Measurements from ENCODE around the gene PCBP3.

Gene PCBP3

GRCh38 chr21:45886610-45887026 lies 243.1 kb downstream of the PCBP3 start:
- H3K4me3 ChIP-seq (replicated peaks; ENCODE audit: insufficient read depth, low read length): no peak overlapping the region
- DNase-seq (ENCODE audit: low read depth in 1 of 2, low spot score in 1 of 2): no peak
- no peak for TF ChIP-seq CTCF (IDR thresholded peaks at IDR 0.05; ENCODE audit: insufficient read depth, low read length)
- no peak for TF ChIP-seq REST (IDR thresholded peaks at IDR 0.05; ENCODE audit: insufficient replicate concordance, low read depth)
- TF ChIP-seq POLR2AphosphoS5 (IDR thresholded peaks at IDR 0.05; ENCODE audit: low read depth): no peak
- no peak for TF ChIP-seq GABPA (IDR thresholded peaks at IDR 0.05; ENCODE audit: low read depth)
- no peak for TF ChIP-seq SPI1 (IDR thresholded peaks at IDR 0.05; ENCODE audit: borderline replicate concordance, low read depth)
- no peaks in the 10 kb centered on the region for H3K27me3 ChIP-seq (ENCODE audit: insufficient read depth, poor library complexity, severe bottlenecking)
- H3K27ac ChIP-seq (replicated peaks): no peak overlapping the region

GRCh38 chr21:45887120-45887611 lies 243.6 kb downstream of the PCBP3 start:
- H3K27me3 ChIP-seq (ENCODE audit: insufficient read depth, poor library complexity, severe bottlenecking): no peaks in the 10 kb centered on the region
- H3K4me3 ChIP-seq (replicated peaks; ENCODE audit: insufficient read depth, low read length): no peak overlapping the region
- no peak overlapping the region for H3K27ac ChIP-seq (replicated peaks)
- no peak for DNase-seq (ENCODE audit: low read depth in 1 of 2, low spot score in 1 of 2)
- TF ChIP-seq SPI1 (IDR thresholded peaks at IDR 0.05; ENCODE audit: borderline replicate concordance, low read depth) (no peak), GABPA (IDR thresholded peaks at IDR 0.05; ENCODE audit: low read depth) (no peak), REST (IDR thresholded peaks at IDR 0.05; ENCODE audit: insufficient replicate concordance, low read depth) (no peak), POLR2AphosphoS5 (IDR thresholded peaks at IDR 0.05; ENCODE audit: low read depth) (no peak), CTCF (IDR thresholded peaks at IDR 0.05; ENCODE audit: insufficient read depth, low read length) (no peak)

- TF ChIP-seq POLR2AphosphoS5 (IDR thresholded peaks at IDR 0.05; ENCODE audit: low read depth): no peak
- TF ChIP-seq GABPA (IDR thresholded peaks at IDR 0.05; ENCODE audit: low read depth): no peak
- TF ChIP-seq REST (IDR thresholded peaks at IDR 0.05; ENCODE audit: insufficient replicate concordance, low read depth): no peak
- no peak for TF ChIP-seq CTCF (IDR thresholded peaks at IDR 0.05; ENCODE audit: insufficient read depth, low read length)
- no peak for TF ChIP-seq SPI1 (IDR thresholded peaks at IDR 0.05; ENCODE audit: borderline replicate concordance, low read depth)
- DNase-seq (ENCODE audit: low read depth in 1 of 2, low spot score in 1 of 2): no peak
- Histone ChIP-seq H3K27ac (replicated peaks) (no peak overlapping the region), H3K4me3 (replicated peaks; ENCODE audit: insufficient read depth, low read length) (no peak overlapping the region), H3K27me3 (ENCODE audit: insufficient read depth, poor library complexity, severe bottlenecking) (no peaks in the 10 kb centered on the region)
Observed at GRCh38 chr21:45887788-45888187, 244.3 kb downstream of the PCBP3 start.
